Vagina (tissue), 2 donors: ENCODE data around the gene ST8SIA5.

Experiments used
- POLR2A ChIP-seq, 2 donors: fragments of 450-650 bp; IDR thresholded peaks; one replicate each; pipeline ENCODE4 v1.6.1; 2017; ENCODE audit warnings: antibody characterized with exemption in 2 of 2, mild to moderate bottlenecking in 2 of 2, moderate library complexity in 2 of 2
- POLR2AphosphoS5 ChIP-seq, 2 donors: sonication (generic); formaldehyde crosslinking; IDR thresholded peaks; one replicate each; pipeline ENCODE4 v1.9.0; 2017; ENCODE audit warnings: antibody characterized with exemption in 2 of 2, mild to moderate bottlenecking in 2 of 2, low read depth in 1 of 2; ENCODE audit not compliant: insufficient read depth in 1 of 2

GRCh38 chr18:46738491-46738890, 18.4 kb downstream of the ST8SIA5 start:
- TF ChIP-seq POLR2A (IDR thresholded peaks at IDR 0.05) (no peak), POLR2AphosphoS5 (IDR thresholded peaks at IDR 0.05; ENCODE audit: insufficient read depth in 1 of 2, low read depth in 1 of 2) (no peak)
